Left renal pelvis (tissue), 4 donors: ENCODE data around the gene IQGAP1. TPM values are rescaled to one million over a fixed set of nuclear protein-coding genes. Genes with fewer than 3 reads are reported as not detected.
A peak's percentile ranks its signal among the peaks of the same experiment; 100 is the strongest.

ENCODE experiments used
- DNase-seq, 4 donors: peaks; one replicate each; pipeline ENCODE4 v3.0.0-alpha.2; 2013; ENCODE audit warnings: low read depth in 4 of 4, low spot score in 3 of 4
- polyA plus RNA-seq, 4 donors: library from polyadenylated mRNA; unstranded; fragments of 120-200 nt; gene quantifications; one replicate each; pipeline ENCODE4 v1.2.1, GENCODE V29; 2013; ENCODE audit not compliant: insufficient read length in 4 of 4

IQGAP1 gene
- polyA plus RNA-seq, 4 donors = 98.9 to 209 (median 175) TPM

DNA sequence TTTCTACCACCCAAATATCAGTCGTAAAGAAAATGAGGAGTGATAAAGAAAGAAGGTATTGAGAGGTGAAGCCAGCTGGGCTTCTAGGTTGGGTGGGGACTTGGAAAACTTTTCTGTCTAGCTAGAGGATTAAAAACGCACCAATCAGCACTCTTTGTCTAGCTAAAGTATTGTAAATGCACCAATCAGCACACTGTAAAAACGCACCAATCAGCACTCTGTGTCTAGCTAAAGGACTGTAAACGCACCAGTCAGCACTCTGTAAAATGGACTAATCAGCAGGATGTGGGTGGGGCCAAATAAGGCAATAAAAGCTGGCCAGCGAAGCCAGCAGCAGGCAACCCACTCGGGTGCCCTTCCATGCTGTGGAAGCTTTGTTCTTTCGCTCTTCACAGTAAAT, 13.0 kb upstream of the IQGAP1 start:
- DNase-seq = no peak

DNA sequence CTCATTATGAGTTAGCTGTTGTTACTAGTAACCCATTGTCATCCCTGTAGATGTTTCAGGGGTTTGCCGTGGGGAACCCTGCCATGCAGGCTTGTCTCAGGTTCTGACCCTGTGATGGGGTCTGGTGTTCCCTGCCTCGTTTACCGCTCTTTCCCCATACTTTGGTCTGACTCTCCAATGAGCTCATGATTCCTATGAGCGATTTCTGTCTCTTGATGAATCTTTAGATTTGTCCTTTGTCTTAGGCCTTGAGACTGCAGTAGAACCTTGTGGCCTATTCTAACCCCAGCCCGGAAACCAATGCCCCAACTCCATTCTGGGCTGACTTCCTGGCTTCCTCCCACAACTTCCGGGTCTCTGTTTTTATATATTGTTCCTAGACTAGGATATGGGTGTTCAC, 11.3 kb upstream of the IQGAP1 start:
- DNase-seq = no peak

DNA sequence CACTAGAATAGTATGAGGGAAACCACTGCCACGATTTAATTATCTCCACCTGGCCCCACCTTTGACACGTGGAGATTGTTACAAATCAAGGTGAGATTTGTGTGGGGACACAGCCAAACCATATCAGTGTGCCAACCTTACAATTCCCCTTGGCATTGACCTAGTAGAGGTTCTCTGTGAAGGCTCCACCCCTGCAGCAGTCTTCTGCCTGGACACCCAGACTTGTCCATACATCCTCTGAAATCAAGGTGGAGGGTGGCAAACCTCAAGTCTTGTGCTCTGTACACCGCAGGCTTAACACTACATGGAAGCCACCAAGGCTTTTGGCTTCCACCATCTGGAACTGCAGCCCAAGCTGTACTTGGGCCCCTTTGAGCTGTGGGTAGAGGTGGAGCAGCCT, 8.8 kb upstream of the IQGAP1 start:
- no peak for DNase-seq

DNA sequence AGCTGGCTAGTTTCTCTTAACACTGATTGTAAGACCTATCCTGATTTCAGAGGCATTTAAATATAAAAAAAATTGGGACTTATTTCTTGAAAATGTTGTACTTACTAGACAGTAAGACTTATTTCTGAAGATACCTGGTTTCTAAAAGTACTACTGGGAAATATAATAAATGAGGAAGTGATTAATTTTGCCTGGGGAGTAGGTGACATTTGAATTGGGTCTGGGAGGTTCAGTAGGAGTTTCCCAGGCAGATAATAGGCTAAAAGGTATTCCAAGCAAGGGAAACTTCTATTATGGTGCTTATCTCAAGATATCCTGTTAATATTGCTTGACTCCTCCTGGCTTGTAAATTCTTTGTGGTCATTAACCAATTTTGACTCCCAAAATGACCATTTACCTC, 6.5 kb upstream of the IQGAP1 start:
- DNase-seq = no peak

DNA sequence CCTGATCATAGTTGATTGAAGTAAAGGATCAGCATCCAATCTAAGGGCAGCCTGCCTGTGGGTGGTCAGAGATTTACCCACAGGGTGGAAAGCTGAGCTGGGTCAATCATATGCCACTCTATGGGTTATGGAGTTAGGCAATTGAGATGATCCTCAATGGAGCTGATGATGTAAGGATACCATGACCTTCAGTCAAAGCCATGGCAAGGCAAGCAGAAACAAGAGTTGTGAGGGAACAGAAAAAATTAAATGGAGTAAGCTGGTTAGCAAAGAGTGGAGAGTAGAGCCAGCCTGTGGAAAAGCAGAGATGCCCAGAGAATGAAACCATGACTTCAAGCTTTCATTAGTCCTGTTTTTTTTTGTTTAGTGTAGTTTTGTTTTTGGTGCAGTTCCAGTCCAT, 5.7 kb upstream of the IQGAP1 start:
- no peak for DNase-seq

DNA sequence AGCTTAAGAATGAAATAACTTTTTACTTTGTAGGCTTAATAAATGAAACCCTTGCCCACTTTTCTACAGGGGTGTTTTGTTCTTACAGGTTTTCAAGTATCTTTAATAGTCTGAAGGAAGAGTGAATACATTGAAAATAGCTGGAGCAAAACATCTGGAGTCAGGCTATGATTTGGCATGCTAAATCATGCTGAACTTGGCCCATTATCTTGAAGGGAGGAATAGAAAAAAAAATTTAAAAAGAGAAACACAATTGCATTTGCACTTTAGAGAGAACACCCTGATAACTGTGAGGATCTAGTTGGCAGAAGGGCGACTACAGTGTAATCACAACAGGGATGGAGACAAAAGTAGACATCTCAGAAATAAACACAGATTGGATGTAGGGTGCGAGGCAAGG, 1.8 kb upstream of the IQGAP1 start:
- no peak for DNase-seq

DNA sequence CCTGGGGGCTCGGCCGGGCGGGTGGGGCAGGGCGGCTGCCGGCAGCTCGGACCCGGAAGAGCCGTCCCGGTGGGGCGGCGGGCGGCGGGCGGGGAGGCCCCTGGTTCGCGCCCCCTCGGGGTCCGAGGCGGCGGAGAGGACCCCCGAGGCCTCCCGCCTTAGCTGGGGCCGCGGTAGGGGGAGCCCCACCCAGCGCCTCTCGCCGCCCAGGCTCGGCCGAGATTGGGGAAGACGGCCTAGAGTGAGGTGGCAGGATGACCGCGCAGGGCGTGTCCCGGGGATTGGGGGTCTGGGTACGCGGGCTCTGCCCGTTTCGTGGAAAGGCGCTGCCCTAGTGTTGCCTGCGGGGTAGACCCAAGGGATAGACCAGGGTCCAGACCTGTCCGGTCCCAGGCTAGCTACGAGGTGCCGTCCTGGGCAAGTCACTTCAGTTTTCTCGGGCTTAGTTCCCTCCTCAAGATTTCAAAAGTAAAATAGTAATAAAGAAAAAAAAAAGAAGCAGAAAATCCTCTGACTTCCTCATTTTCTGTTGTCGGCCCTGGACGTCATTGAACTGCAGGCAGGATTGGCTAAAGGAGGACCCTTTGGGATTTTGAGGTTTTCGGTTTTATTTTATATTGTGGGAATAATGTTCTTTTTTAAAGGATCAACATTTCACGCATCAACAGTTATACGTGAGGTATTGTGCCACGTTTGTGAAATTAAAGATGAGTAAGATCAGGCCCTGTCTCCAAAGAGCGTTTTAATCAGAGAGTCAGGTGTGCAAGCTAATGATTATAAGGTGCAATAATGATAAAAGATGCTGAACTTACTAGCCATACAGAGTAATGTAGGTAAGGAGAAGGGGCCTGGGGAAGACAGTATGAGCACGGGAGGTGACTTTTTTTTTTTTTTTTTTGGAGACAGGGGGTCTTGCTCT, 679 bp downstream of the IQGAP1 start:
- DNase-seq = no peak

DNA sequence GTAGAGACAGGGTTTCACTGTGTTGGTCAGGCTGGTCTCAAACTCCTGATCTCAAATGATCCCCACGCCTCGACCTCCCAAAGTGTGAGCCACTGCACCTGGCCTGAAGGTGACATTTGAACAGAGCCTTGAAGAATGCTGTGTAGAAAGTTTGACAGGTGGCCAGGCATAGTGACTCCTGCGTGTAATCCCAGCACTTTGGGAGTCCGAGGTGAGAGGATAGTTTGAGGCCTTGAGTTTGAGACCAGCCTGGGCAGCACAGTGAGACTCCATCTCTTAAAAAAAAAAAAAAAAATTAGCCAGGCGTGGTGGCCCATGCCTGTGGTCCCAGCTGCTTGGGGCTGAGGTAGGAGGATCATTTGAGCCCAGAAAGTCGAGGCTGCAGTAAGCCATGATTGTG, 1.5 kb downstream of the IQGAP1 start:
- DNase-seq = no peak

DNA sequence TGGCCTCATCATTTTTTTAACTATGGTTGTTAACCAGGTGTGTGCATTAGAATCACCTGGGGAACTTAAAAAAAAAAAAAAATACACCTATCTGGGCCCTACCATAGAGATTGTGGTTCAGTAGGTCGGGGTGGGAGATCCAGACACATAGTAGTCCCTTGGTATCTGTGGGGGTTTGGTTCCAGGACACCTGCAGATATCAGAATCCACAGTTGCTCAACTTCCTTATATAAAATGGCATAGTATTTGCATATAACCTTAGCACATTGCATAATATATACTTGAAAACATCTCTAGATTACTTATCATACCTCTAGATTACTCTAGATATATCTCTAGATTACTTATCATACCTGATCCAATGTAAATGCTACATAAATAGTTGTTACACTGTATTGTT, 5.0 kb downstream of the IQGAP1 start:
- DNase-seq = no peak

DNA sequence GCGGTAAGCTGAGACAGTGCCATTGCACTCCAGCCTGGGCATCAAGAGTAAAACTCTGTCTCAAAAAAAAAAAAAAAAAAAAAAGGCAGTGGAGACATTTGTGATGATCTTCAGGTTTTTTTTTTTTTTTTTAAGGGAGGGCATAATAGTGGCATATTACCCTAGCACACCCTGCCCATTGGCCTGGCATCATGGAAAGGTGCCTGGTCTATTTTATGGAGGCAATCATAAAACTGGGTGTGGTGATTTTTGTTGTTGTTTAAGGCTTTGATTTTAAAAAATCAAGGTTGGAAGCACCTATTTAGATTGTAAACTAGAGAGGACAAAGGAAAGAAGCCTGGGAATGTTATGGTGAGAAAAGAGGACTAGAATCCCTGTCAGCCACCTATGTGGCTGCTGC, 6.0 kb downstream of the IQGAP1 start:
- DNase-seq = no peak

DNA sequence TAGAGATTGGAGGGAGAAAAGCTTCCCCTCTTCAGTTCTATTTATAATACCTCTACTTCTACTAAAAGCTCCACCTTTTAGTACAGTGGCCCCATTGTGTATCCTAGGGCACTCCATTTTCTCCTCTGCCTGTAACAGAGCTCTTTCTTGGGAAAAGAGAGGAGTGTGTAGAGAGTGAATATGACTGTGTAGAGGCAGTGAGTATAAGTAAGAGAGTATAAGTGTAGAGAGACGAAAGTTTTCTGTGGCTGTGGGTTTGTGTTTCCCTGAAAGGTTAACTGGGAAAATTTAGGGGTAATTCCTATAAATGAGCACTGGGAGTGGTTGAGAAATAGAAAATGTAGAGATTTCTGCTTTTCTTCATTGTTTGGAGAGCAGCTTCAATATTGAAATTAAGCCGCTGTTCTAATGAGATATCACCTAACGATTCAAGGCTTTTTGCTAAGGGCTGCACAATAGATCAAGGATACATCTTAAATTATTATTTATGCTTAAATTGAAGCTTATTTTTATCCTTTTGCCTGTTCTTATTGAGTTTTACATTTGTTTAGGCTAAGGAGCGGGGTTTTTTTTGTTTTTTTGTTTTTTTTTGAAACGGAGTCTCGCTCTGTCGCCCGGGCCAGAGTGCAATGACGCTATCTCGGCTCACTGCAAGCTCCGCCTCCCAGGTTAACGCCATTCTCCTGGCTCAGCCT, 6.9 kb downstream of the IQGAP1 start:
- no peak for DNase-seq

DNA sequence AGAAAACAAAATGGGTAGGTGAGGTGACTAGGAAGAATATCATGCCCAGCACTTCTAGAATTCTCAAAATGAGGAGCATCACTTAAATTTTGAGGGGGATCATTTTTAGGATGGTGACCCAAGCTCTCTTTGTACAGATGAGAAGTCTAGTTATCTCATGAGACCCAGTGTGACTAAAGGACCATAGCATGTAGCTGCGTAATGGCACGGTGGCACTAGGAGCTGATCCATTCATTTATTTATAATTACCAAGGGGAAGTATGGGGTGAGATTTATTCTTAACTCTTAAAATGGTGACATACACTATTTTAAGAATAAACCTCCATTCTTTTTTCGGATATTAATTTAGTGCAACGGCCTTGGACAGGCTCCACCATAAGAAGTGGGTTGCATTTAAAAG, 8.3 kb downstream of the IQGAP1 start:
- DNase-seq = no peak

DNA sequence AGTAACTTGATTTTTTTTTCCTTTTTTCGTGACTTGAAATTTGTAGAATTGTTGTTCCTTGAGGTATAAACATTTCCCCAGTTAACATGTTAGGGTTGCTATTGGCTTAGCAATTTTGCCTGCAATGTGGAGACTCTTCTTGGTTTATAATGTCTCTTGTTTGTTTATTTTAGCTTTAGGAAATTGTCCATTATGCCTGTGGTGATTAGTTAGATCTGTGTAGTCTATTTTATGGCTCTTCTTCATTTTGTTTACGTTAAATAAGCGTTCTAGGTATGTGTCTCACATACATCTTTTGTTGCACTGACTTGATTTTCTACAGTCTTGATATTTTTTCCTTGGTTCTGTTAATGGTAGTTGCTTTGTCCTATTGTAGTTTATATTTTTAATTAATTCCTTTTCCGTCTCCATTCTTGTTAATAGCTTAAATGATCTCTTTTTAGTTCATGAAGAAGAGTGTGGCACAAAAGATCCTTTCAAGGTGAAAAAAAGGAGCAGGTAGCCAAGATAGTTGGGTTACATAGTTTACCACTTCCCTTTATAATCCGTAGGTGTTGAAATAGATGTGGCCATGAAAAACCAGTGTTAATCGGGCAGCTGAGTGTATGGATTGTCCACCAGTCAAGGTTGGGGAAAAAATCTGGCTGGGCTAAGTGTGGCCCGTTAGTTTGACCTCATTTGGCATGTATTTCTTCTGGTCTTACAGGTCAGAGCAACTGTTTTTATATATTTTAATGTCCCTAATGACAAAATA, 12.1 kb downstream of the IQGAP1 start:
- DNase-seq = no peak

DNA sequence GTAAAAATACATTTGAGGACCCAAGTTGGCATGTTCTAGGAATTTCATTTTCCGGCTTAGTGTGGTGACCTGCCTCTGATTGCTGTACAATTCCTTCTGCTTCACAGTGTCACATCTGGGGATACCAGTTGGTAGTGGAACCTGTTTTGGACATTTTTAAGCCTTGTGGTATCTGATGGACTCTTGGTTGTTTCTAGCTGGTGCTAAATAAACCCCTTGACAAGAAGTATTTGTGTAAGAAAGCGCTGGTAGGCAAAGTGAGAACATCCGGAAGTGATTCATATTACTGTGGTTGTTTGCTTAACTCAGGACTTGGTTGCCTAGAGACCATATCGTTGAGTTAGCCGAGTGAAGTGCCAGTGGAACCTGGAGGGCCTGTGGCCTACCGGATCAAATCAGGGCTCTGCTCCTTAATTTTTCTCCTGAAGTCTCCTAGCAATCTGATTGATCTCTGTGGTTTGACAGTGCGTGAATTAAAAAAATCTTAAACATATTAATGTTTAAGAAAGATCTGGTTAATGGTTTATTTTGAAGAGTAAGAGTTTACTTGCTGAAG, 12.8 kb downstream of the IQGAP1 start:
- peak in 2 of 4 donors; percentile 82 to 84 for DNase-seq

DNA sequence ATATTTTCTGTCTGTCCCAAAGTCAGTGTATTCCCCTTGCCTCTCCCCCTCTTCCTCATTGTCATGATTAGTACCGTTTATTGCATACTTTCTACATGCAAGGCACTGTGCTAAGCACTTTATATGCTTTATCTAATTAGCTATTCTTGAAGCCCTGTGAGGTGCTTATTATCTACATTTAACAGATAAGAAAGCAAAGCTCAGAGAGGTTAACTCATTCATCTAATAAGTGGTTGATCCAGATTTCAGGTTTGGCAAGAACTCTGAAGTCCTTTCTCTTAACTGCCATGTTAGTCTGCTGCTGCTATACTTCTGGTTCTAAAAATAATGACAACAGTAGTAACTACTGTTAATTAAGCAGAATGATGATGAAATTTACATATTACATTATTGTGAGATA, 13.5 kb downstream of the IQGAP1 start:
- no peak for DNase-seq

DNA sequence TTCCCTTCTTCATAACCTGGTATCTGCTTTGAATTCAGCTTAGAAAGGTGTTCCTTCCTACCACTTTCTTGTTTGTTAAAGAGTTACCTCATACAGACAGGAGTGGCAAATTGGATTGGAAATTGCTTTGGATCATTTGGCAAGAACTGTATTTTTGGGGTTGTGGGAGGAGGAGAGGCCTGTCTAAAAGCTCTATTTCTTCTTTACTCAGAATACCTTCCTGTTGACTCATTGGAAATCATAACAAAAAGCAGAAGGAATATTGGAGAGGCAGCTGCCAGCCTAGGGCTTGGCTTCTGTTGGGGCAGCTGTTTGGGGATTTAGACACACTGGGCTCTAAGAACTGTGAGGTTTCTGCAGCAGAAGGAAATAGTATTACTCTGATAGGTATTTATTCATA, 14.2 kb downstream of the IQGAP1 start:
- no peak for DNase-seq

DNA sequence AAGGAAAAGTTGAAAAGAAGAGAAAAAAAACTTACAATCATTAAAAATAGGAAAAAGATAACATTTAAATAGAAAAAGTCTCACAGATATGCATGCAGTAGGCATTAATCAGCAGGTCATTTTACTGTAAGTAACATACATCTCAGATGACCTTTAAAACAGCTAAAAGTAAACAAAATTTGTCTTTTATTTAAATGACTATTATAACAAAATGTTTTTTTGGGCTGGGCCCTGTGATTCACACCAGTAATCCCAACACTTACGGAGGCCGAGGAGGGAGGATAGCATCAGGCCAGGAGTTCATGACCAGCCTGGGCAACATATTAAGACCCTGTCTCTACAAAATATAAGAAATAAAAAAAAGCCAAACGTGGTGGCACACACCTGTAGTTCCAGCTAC, 14.7 kb downstream of the IQGAP1 start:
- no peak for DNase-seq

DNA sequence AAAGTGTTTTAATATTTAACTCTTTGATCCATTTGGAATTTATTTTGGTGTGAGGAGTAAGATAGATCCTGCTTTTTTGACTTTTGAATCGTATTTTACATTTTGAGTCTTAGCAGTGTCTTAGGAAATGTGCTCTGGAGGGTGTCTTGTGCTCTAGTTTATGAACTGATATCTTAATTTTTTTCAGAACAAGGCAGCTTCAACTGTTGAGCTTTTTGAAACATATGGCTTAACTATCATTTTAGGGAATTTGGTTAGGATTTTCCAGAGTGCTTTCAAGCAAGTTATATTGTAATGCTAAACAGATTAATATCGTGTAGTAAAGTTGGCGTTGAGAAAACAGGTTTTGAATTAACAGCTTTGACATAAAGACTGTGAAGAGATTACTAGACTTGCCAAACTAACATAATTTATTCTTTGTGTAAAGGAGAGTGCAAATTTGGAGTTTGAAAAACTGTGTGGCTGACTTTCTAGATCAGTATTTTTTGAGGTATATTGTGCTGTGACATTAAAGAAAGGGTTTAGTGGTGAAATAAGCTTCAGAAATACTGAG, 17.1 kb downstream of the IQGAP1 start:
- DNase-seq = no peak

DNA sequence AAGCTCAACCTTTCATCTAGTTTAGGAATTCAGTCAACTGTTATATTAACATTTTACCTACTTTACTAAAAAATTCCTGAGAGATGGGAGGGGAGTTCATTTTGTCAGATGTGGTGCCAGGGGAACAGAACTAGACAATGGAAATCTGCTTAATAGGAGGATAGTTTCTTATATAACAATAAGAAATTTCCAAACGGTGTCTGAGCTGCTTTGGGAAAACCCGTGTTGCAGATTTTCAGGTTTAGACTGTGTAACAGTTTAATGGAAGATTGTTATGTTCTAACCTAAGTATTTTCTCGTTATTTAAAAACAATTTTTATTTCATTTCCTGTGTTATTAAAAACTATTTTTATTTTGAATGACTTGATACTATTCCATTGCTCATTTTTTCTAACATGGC, 19.3 kb downstream of the IQGAP1 start:
- DNase-seq = no peak

DNA sequence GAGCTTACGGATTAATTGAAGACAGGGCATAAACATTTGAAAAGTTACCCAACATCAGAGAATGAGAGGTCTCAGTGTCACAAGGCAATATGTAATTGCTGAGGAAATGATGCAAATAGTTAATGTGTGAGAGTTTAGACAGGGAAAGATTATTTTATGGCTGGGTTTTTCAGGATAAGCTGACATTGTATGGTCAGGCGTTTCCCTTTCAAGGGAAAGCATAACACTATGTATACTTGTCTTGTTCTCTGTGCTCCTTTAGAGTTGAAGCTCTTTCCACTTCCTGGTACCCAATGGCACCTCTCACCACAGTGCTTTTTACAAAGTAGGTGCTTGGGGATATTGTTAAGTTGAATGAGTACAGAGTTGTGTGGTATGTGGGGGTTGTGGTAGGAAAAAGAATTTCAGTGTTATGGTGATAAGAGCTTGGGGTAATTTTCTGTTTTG, 19.9 kb downstream of the IQGAP1 start:
- DNase-seq = no peak

DNA sequence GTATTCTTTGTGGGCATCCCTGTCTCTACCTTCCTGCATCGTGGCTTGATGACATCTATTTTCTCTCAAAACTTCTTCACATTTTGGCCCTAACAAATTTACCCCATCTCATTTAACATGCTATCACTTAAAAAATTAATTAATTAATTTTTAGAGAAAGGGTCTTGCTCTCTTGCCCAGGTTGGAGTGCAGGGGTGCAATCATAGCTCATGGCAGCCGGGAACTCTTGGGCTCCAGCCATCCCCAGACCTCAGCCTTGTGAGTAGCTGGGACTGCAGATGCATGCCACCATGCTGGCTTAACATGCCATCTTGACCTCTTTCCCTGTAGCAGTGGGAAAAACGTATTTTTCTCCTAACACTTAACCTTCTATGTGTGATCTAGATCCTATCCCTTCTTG, 20.6 kb downstream of the IQGAP1 start:
- DNase-seq = no peak
